ENCODE data around the gene CYSTM1.

Gene CYSTM1

GRCh38 chr5:140275837-140276236 is 100.8 kb downstream of the CYSTM1 start:
- no peak overlapping the region for H3K4me3 ChIP-seq (ENCODE audit: low read depth, low read length)
- ChIA-PET POLR2A (no interaction called here), CTCF (interaction anchor here (0.6 to 1.5 kb wide), 7 partner anchors 9 to 526 kb away, joined by 3 to 6 read pairs (median 5); partner anchors contain the start of gene PCDHA1)

GRCh38 chr5:140282266-140282665 is 107.3 kb downstream of the CYSTM1 start:
- 0 out of 2 replicates have a peak, but pooled peaks cover 2% of the 10 kb centered on the region for H3K4me1 ChIP-seq (ENCODE audit: control insufficient read depth, insufficient read depth, low read length)
- POLR2A ChIA-PET: interaction anchor here (2.6 kb wide), 1 partner anchor 64 kb away, joined by 10 read pairs; the partner anchor contains the start of gene HBEGF
- CTCF ChIA-PET: interaction anchor here (0.6 to 1.3 kb wide), 2 partner anchors 9 to 74 kb away, joined by 3 to 7 read pairs; no protein-coding TSS in a partner anchor
- no peak overlapping the region for H3K4me3 ChIP-seq (ENCODE audit: low read depth, low read length)
- H3K27ac ChIP-seq (ENCODE audit: extremely low read depth, low read depth, low read length): no peak overlapping the region
- TF ChIP-seq PRDM6 (tag by site-specific recombination; IDR thresholded peaks at IDR 0.05) (0 out of 2 replicates have a peak, but pooled peaks have one; percentile 17), HOXA7 (CRISPR knock-in tag; IDR thresholded peaks at IDR 0.05; ENCODE audit: borderline replicate concordance) (no peak)
- no peaks in the 10 kb centered on the region for H3K9me3 ChIP-seq (ENCODE audit: control insufficient read depth, insufficient read depth, low read depth, low read length)
- H3K36me3 ChIP-seq (ENCODE audit: control insufficient read depth in 2 of 2, insufficient read depth in 1 of 2, low read length in 2 of 2): peaks cover 5 to 7% of the 10 kb centered on the region in 2 experiments

More at GRCh38 chr5:140275837-140276236, 100.8 kb downstream of the CYSTM1 start:
- H3K27ac ChIP-seq (ENCODE audit: extremely low read depth, low read depth, low read length): no peak overlapping the region
- H3K4me1 ChIP-seq (ENCODE audit: control insufficient read depth, insufficient read depth, low read length): no peaks in the 10 kb centered on the region
- TF ChIP-seq PRDM4 (tag by site-specific recombination; IDR thresholded peaks at IDR 0.05) (no peak), ZNF513 (tag by site-specific recombination; IDR thresholded peaks at IDR 0.05) (peak; percentile 99), ZNF274 (IDR thresholded peaks at IDR 0.05; ENCODE audit: low read length) (no peak), ZNF274 (tag by site-specific recombination; IDR thresholded peaks at IDR 0.05; ENCODE audit: borderline replicate concordance) (no peak), ZNF571 (tag by site-specific recombination; IDR thresholded peaks at IDR 0.05) (no peak), ZNF211 (tag by site-specific recombination; IDR thresholded peaks at IDR 0.05; ENCODE audit: low read depth) (no peak)
- H3K36me3 ChIP-seq (ENCODE audit: control insufficient read depth in 2 of 2, insufficient read depth in 1 of 2, low read length in 2 of 2): peaks cover 7 to 12% of the 10 kb centered on the region in 2 experiments
- no peaks in the 10 kb centered on the region for H3K9me3 ChIP-seq (ENCODE audit: control insufficient read depth, insufficient read depth, low read depth, low read length)

GRCh38 chr5:140284013-140284412 is 109.0 kb downstream of the CYSTM1 start:
- no peak overlapping the region for H3K4me3 ChIP-seq (ENCODE audit: low read depth, low read length)
- POLR2A ChIA-PET: no interaction called here
- H3K9me3 ChIP-seq (ENCODE audit: control insufficient read depth, insufficient read depth, low read depth, low read length): no peaks in the 10 kb centered on the region
- TF ChIP-seq ZNF214 (tag by site-specific recombination; IDR thresholded peaks at IDR 0.05; ENCODE audit: borderline replicate concordance) (no peak), PRDM10 (tag by site-specific recombination; IDR thresholded peaks at IDR 0.05) (peak; percentile 20; the same call in 1 of the 2 replicates), ZNF664 (tag by site-specific recombination; IDR thresholded peaks at IDR 0.05) (no peak)
- H3K4me1 ChIP-seq (ENCODE audit: control insufficient read depth, insufficient read depth, low read length): 0 out of 2 replicates have a peak, but pooled peaks cover 2% of the 10 kb centered on the region
- CTCF ChIA-PET: no interaction called here
- no peak overlapping the region for H3K27ac ChIP-seq (ENCODE audit: extremely low read depth, low read depth, low read length)
- no peaks in the 10 kb centered on the region; a peak in 2 of 3 replicates for H3K36me3 ChIP-seq (ENCODE audit: control insufficient read depth in 2 of 2, insufficient read depth in 1 of 2, low read length in 2 of 2)
